Thyroid gland (tissue), 4 donors: ENCODE measurements around the gene BCL11B. TPM values are rescaled to one million over a fixed set of nuclear protein-coding genes. Genes with fewer than 3 reads are reported as not detected.

Experiments
- DNase-seq, 2 donors: peaks; one replicate each; pipeline ENCODE4 v3.0.0-alpha.2; 2019
- H3K27ac ChIP-seq, 3 donors: fragments of 200-600 bp; sonication (generic); 1 replicate in 2 of 3; 2 replicates in 1 of 3; pipeline ENCODE4 v1.5.1; 2016 to 2019; ENCODE audit warnings: mild to moderate bottlenecking in 1 of 3, moderate library complexity in 1 of 3
- H3K27me3 ChIP-seq: fragments of 200-600 bp; sonication (generic); one replicate; pipeline ENCODE4 v1.5.1; 2019
- H3K36me3 ChIP-seq, 2 donors: fragments of 200-600 bp; sonication (generic); one replicate each; pipeline ENCODE4 v1.5.1; 2016 to 2019
- H3K4me1 ChIP-seq, 2 donors: fragments of 200-600 bp; sonication (generic); one replicate each; pipeline ENCODE4 v1.5.1; 2017 to 2019
- H3K4me3 ChIP-seq, 3 donors: fragments of 200-600 bp; sonication (generic); replicated peaks in 1 of 3; 1 replicate in 2 of 3; 2 replicates in 1 of 3; pipeline ENCODE4 v1.5.1; 2016; ENCODE audit warnings: mild to moderate bottlenecking in 1 of 3
- H3K9me3 ChIP-seq: fragments of 200-600 bp; sonication (generic); one replicate; pipeline ENCODE4 v1.5.1; 2017
- CTCF ChIP-seq, 6 experiments: fragments of 200-600 bp in 3 of 6; fragments of 450-650 bp in 3 of 6; sonication (generic) in 3 of 6; IDR thresholded peaks; one replicate each; pipeline ENCODE4 v1.5.1; 2016 to 2019; ENCODE audit warnings: antibody characterized with exemption in 6 of 6, mild to moderate bottlenecking in 2 of 6, inconsistent platforms in 1 of 6, moderate library complexity in 1 of 6
- POLR2A ChIP-seq, 2 donors: fragments of 450-650 bp; IDR thresholded peaks; one replicate each; pipeline ENCODE4 v1.6.1; 2017; ENCODE audit warnings: antibody characterized with exemption in 2 of 2, mild to moderate bottlenecking in 2 of 2, moderate library complexity in 1 of 2
- WGBS, 2 donors: methylation state at CpG; one replicate each; pipeline ENCODE4 v1.1.5; 2017; 5-methylcytosine and 5-hydroxymethylcytosine counted together
- intact Hi-C: fragments of 100-400 bp; cut with DNase I; formaldehyde crosslinking; loops from one replicate; pipeline ENCODE4 v1.15.1; 2023
- total RNA-seq, 4 donors: library from RNA; depleted of rRNA; stranded (reverse); fragments of >200 nt; gene quantifications; one replicate each; pipeline ENCODE4 v1.2.3, GENCODE V29; 2016

BCL11B gene
- total RNA-seq, 4 donors from 2014 or later: 0.81 to 4.3 (median 2.3) TPM

- no peaks in the 10 kb centered on the region for H3K9me3 ChIP-seq
- TF ChIP-seq CTCF (IDR thresholded peaks at IDR 0.05) (no peak), POLR2A (IDR thresholded peaks at IDR 0.05) (no peak)
- WGBS, 2 donors: 51 to 58% methylated on average over 16 of the region's 16 CpGs
- peak overlapping the region; percentile 71 to 93 (median 84) for H3K27ac ChIP-seq
- DNase-seq: peak; percentile 26 to 41
- H3K27me3 ChIP-seq: no peaks in the 10 kb centered on the region
- H3K4me1 ChIP-seq: peaks cover 27 to 49% of the 10 kb centered on the region in 2 donors
- no peaks in the 10 kb centered on the region for H3K36me3 ChIP-seq
- intact Hi-C loops: no loop called here
- H3K4me3 ChIP-seq: no peak overlapping the region
Measured at GRCh38 chr14:99244367-99244901, 27.6 kb downstream of the BCL11B start.

- DNase-seq: no peak
- Histone ChIP-seq H3K27ac (peak overlapping the region in 2 of 3 donors; percentile 70 to 82), H3K4me1 (peaks cover 27 to 49% of the 10 kb centered on the region in 2 donors), H3K9me3 (no peaks in the 10 kb centered on the region), H3K27me3 (no peaks in the 10 kb centered on the region), H3K4me3 (no peak overlapping the region), H3K36me3 (no peaks in the 10 kb centered on the region)
- intact Hi-C loops: no loop called here
- TF ChIP-seq CTCF (IDR thresholded peaks at IDR 0.05) (no peak), POLR2A (IDR thresholded peaks at IDR 0.05) (no peak)
- WGBS, 2 donors: 76 to 83% methylated on average over 10 of the region's 10 CpGs
Measured at GRCh38 chr14:99242816-99243721, 28.9 kb downstream of the BCL11B start.

- 44 to 66% methylated on average over 11 of the region's 11 CpGs for WGBS, 2 donors
- no peaks in the 10 kb centered on the region for H3K9me3 ChIP-seq
- no peak overlapping the region for H3K4me3 ChIP-seq
- peak overlapping the region; percentile 10 to 82 (median 70) for H3K27ac ChIP-seq
- intact Hi-C loops: no loop called here
- TF ChIP-seq CTCF (IDR thresholded peaks at IDR 0.05): no peak
- TF ChIP-seq POLR2A (IDR thresholded peaks at IDR 0.05): no peak
- peak in 1 of 2 donors; percentile 46 for DNase-seq
- no peaks in the 10 kb centered on the region for H3K36me3 ChIP-seq
- no peaks in the 10 kb centered on the region for H3K27me3 ChIP-seq
- H3K4me1 ChIP-seq: peaks cover 24 to 42% of the 10 kb centered on the region in 2 donors
Measured at GRCh38 chr14:99242238-99242637, 29.8 kb downstream of the BCL11B start.

- intact Hi-C loops: no loop called here
- no peak for TF ChIP-seq POLR2A (IDR thresholded peaks at IDR 0.05)
- no peak for TF ChIP-seq CTCF (IDR thresholded peaks at IDR 0.05)
- no peaks in the 10 kb centered on the region for H3K27me3 ChIP-seq
Measured at GRCh38 chr14:99241325-99242010, 30.5 kb downstream of the BCL11B start.

More at GRCh38 chr14:99241325-99242010, 30.5 kb downstream of the BCL11B start:
- Histone ChIP-seq H3K36me3 (no peaks in the 10 kb centered on the region), H3K27ac (peak overlapping the region; percentile 10 to 82 (median 70)), H3K4me1 (peaks cover 19 to 35% of the 10 kb centered on the region in 2 donors), H3K4me3 (no peak overlapping the region), H3K9me3 (no peaks in the 10 kb centered on the region)
- 27 to 29% methylated on average over 18 of the region's 18 CpGs for WGBS, 2 donors
- peak; percentile 64 to 79 for DNase-seq
